GM12878 (cell line): ENCODE data around the gene KANSL3. TPM values are rescaled to one million over a fixed set of nuclear protein-coding genes. Genes with fewer than 3 reads are reported as not detected.

Experiments
- ATAC-seq: fragments of 200-7000 bp; cut with Tn5 transposase; 3 replicates; pipeline ENCODE4 v1.9.1; 2020; ENCODE audit warnings: mild to moderate bottlenecking, moderate library complexity
- BruUV-seq: library from RNA; stranded (reverse); fragments of 400-500 nt; replicated peaks from 2 replicates; lab custom pipeline; 2021; lab: Mats Ljungman, UMichigan
- CTCF ChIA-PET: fragments of 300-600 bp; sonication (Branson Sonifier 250); formaldehyde crosslinking; extraction: SDS; loops from one replicate; lab custom pipeline; 2021; ENCODE audit warnings: inconsistent platforms; lab: Yijun Ruan, JAX
- POLR2A ChIA-PET: fragments of 350-600 bp; formaldehyde crosslinking; extraction: SDS; loops from one replicate; lab custom pipeline; 2021; ENCODE audit warnings: inconsistent platforms; lab: Charles Lee
- RAD21 ChIA-PET: fragments of 300-600 bp; sonication (Branson Sonifier 250); formaldehyde crosslinking; loops from one replicate; lab custom pipeline; 2023; ENCODE audit warnings: antibody characterized with exemption; ENCODE audit not compliant: unreplicated experiment; lab: Charles Lee
- SMC1A ChIA-PET: fragments of 300-600 bp; sonication (Branson Sonifier 250); formaldehyde crosslinking; loops from one replicate; lab custom pipeline; 2023; ENCODE audit not compliant: unreplicated experiment, uncharacterized antibody; lab: Charles Lee
- DNase-seq: peaks from one replicate; pipeline ENCODE4 v3.0.0-alpha.2; 2011; ENCODE audit warnings: low read depth, low spot score
- FAIRE-seq: peaks from 3 replicates; lab custom pipeline; 2011; peaks lifted over from hg19 to GRCh38; lab: Jason Lieb, UNC
- H2AFZ ChIP-seq: 2 replicates; pipeline ENCODE4 v1.6.0; 2011; ENCODE audit warnings: low read depth, low read length, control low read depth; ENCODE audit not compliant: control insufficient read depth
- H3K27ac ChIP-seq: 2 replicates; pipeline ENCODE4 v1.5.1; 2011; ENCODE audit warnings: control low read depth; ENCODE audit not compliant: control insufficient read depth, insufficient read depth
- H3K27me3 ChIP-seq, 2 experiments: replicated peaks in 1 of 2; 2 replicates each; pipeline versions ENCODE4 v1.6.0 to v1.6.1; 2011; ENCODE audit warnings: low read length in 1 of 2; ENCODE audit not compliant: control insufficient read depth in 2 of 2, insufficient read depth in 2 of 2
- H3K36me3 ChIP-seq, 2 experiments: 2 replicates each; pipeline ENCODE4 v1.5.1; 2011; ENCODE audit warnings: low read length in 1 of 2; ENCODE audit not compliant: control insufficient read depth in 2 of 2, insufficient read depth in 2 of 2
- H3K4me1 ChIP-seq: 2 replicates; pipeline ENCODE4 v1.6.1; 2011; ENCODE audit warnings: mild to moderate bottlenecking, low read length, moderate library complexity, mixed read lengths; ENCODE audit not compliant: control insufficient read depth, insufficient read depth
- H3K4me2 ChIP-seq: 2 replicates; pipeline ENCODE4 v1.6.0; 2011; ENCODE audit warnings: control low read depth; ENCODE audit not compliant: control insufficient read depth, insufficient read depth
- H3K4me3 ChIP-seq: fragments of 200-600 bp; sonication (generic); 2 replicates; pipeline ENCODE4 v1.5.1; 2016
- H3K79me2 ChIP-seq: 2 replicates; pipeline ENCODE4 v1.6.0; 2011; ENCODE audit warnings: low read length; ENCODE audit not compliant: control insufficient read depth, insufficient read depth
- H3K9ac ChIP-seq: 2 replicates; pipeline ENCODE4 v1.8.0; 2011; ENCODE audit warnings: low read length, control low read depth, mixed read lengths; ENCODE audit not compliant: control insufficient read depth, insufficient read depth
- H3K9me3 ChIP-seq: replicated peaks from 3 replicates; pipeline ENCODE4 v1.5.1; 2011; ENCODE audit warnings: mild to moderate bottlenecking, low read length; ENCODE audit not compliant: control insufficient read depth, insufficient read depth
- H4K20me1 ChIP-seq: 2 replicates; pipeline ENCODE4 v1.6.0; 2011; ENCODE audit not compliant: control insufficient read depth, insufficient read depth
- ASH2L ChIP-seq: fragments of 300-600, 200-600 bp; sonication (generic); IDR thresholded peaks from 2 replicates; pipeline ENCODE4 v1.6.1; 2017; ENCODE audit warnings: low read depth, mild to moderate bottlenecking, borderline replicate concordance
- EP300 ChIP-seq, 2 experiments: fragments of 150-350 bp in 1 of 2; IDR thresholded peaks; 2 replicates each; pipeline ENCODE4 v1.6.1; 2011 to 2012; ENCODE audit warnings: low read depth in 2 of 2, low read length in 2 of 2, borderline replicate concordance in 1 of 2, improper control_type of control experiment in 1 of 2, inconsistent platforms in 1 of 2; ENCODE audit not compliant: control insufficient read depth in 1 of 2
- ETV6 ChIP-seq, 2 experiments: fragments of 450-650 bp in 1 of 2; IDR thresholded peaks in 1 of 2; conservative IDR thresholded peaks in 1 of 2; 2 replicates each; pipeline ENCODE4 v1.6.1; 2014; ENCODE audit warnings: antibody characterized with exemption in 1 of 2, borderline replicate concordance in 1 of 2, low read depth in 1 of 2, mild to moderate bottlenecking in 1 of 2, moderate library complexity in 1 of 2
- FOXM1 ChIP-seq: IDR thresholded peaks from 2 replicates; pipeline ENCODE4 v1.6.1; 2012; ENCODE audit warnings: low read depth, mild to moderate bottlenecking, inconsistent platforms, low read length, moderate library complexity
- HDGF ChIP-seq: fragments of 450-650 bp; IDR thresholded peaks from 2 replicates; pipeline ENCODE4 v1.6.1; 2016; ENCODE audit warnings: antibody characterized with exemption
- JUNB ChIP-seq: IDR thresholded peaks from 2 replicates; pipeline ENCODE4 v1.6.1; 2016; ENCODE audit warnings: antibody characterized with exemption, mild to moderate bottlenecking
- STAT3 ChIP-seq: IDR thresholded peaks from 2 replicates; pipeline ENCODE4 v1.6.1; 2011; ENCODE audit warnings: low read depth, low read length, improper control_type of control experiment
- YBX1 ChIP-seq: fragments of 450-650 bp; IDR thresholded peaks from 2 replicates; pipeline ENCODE4 v1.6.1; 2016; ENCODE audit warnings: antibody characterized with exemption
- WGBS: methylation state at CpG from one replicate; pipeline ENCODE4 v1.1.6; 2016; ENCODE audit warnings: low lambda C conversion rate; ENCODE audit not compliant: insufficient replicate concordance, insufficient coverage; ENCODE audit errors: missing lambda C conversion rate; 5-methylcytosine and 5-hydroxymethylcytosine counted together
- in situ Hi-C: fragments of 300-500 bp; cut with MboI; formaldehyde crosslinking; loops from 9 replicates; pipeline ENCODE4 v1.14.3; 2018; ENCODE audit warnings: mixed read lengths
- intact Hi-C: fragments of 100-400 bp; cut with micrococcal nuclease; formaldehyde crosslinking; loops from one replicate; pipeline ENCODE4 v1.14.2; 2022; ENCODE audit not compliant: unreplicated experiment
- polyA plus RNA-seq, 11 experiments: library from polyadenylated mRNA; depleted of rRNA in 4 of 11; unstranded in 6 of 11; stranded (reverse) in 5 of 11; fragments of >200 nt; fragmentation: Nextera tagmentation in 4 of 11; fragmentation: Illumina TruSeq in 1 of 11; extraction: Ambion mirVana in 4 of 11; extraction: Trizol in 1 of 11; gene quantifications; 1 replicate in 1 of 11; 2 replicates in 10 of 11; pipeline versions ENCODE4 v1.2.1 to v1.2.3, GENCODE V29; 2011 to 2016; ENCODE audit warnings: inconsistent platforms in 2 of 11, missing spikeins in 2 of 11, low read depth in 1 of 11
- total RNA-seq, 4 experiments: library from RNA; depleted of rRNA in 3 of 4; stranded (reverse); fragments of >200 nt in 3 of 4; fragmentation: Illumina TruSeq in 1 of 4; extraction: Trizol in 1 of 4; gene quantifications; 2 replicates each; pipeline versions ENCODE4 v1.2.1 to v1.2.3, GENCODE V29; 2013 to 2021
- TF ChIP-seq, protein P1 (sequence below): fragments of 450-650 bp; IDR thresholded peaks from 2 replicates; pipeline ENCODE4 v1.6.1; 2016; ENCODE audit warnings: mild to moderate bottlenecking, moderate library complexity, borderline replicate concordance
- TF ChIP-seq, protein P2 (sequence below): fragments of 150-350 bp; IDR thresholded peaks from 2 replicates; pipeline ENCODE4 v1.6.1; 2016; ENCODE audit warnings: low read depth, low read length
- TF ChIP-seq, protein P3 (sequence below): fragments of 450-650 bp; IDR thresholded peaks from 2 replicates; pipeline ENCODE4 v1.6.1; 2017; ENCODE audit warnings: borderline replicate concordance

The KANSL3 gene
- total and polyA plus RNA-seq, 10 of the 15 experiments (the other 5 are each of a cell fraction or from before 2014, with no cell fraction given) = 5.6 to 25.9 (median 16.7) TPM

DNA sequence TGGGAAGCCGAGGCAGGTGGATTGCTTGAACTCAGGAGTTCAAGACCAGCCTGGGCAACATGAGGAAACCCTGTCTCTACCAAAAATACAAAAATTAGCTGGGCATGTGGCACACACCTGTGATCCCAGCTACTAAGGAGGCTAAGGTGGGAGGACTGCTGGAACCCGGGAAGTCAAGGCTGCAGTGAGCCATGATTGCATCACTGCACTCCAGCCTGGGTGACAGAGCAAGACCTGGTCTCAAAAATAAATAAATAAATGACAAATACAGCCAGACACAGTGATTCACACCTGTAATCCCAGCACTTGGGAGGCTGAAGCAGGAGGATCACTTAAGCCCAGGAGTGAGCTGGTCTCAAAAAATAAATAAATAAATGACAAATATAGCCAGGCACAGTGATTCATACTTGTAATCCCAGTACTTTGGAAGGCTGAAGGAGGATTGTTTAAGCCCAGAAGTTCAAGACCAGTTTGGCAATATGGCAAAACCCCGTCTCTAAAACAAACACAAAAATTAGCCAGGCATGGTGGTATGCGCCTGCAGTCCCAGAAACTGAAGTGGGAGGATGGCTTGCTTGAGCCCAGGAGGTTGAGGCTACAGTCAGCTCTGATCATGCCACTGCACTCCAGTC is 6.2 kb downstream of the KANSL3 start:
- DNase-seq (no peak), ATAC-seq (no peak), FAIRE-seq (no peak)
- H3K79me2 ChIP-seq = peaks cover 19% of the 10 kb centered on the region
- no peaks in the 10 kb centered on the region; the same call in 1 of the 2 replicates for H3K4me1 ChIP-seq
- ChIA-PET SMC1A (interaction anchor here (0.8 kb wide), 1 partner anchor 18 kb away, joined by 3 read pairs; no protein-coding TSS in a partner anchor), RAD21 (interaction anchor here (0.7 kb wide), 1 partner anchor 26 kb away, joined by 3 read pairs; no protein-coding TSS in a partner anchor), POLR2A (no interaction called here), CTCF (interaction anchor here (0.5 to 1.0 kb wide), 3 partner anchors 8 to 375 kb away, joined by 3 read pairs; no protein-coding TSS in a partner anchor)
- no peak overlapping the region for H3K27ac ChIP-seq
- no peaks in the 10 kb centered on the region for H3K9me3 ChIP-seq
- no peak overlapping the region for H3K4me2 ChIP-seq
- BruUV-seq = no TSS peak
- H3K4me3 ChIP-seq = no peak overlapping the region
- no peaks in the 10 kb centered on the region for H4K20me1 ChIP-seq
- 92% methylated on average over 4 of the region's 4 CpGs for WGBS
- H3K9ac ChIP-seq = no peak overlapping the region
- in situ Hi-C loops (no loop called here), intact Hi-C loops (no loop called here)
- no peak overlapping the region for H2AFZ ChIP-seq
- no peaks in the 10 kb centered on the region for H3K27me3 ChIP-seq
- H3K36me3 ChIP-seq = peaks cover 4 to 33% of the 10 kb centered on the region in 2 experiments; a peak in 3 of 4 replicates
- TF ChIP-seq YBX1 (no peak), FOXM1 (no peak), HDGF (no peak), EP300 (IDR thresholded peaks at IDR 0.05; ENCODE audit: borderline replicate concordance in 1 of 2, control insufficient read depth in 1 of 2, low read depth in 2 of 2, low read length in 2 of 2) (no peak), STAT3 (no peak), JUNB (no peak), ETV6 (conservative IDR thresholded peaks at IDR 0.05 in 1 of 2, IDR thresholded peaks at IDR 0.05 in 1 of 2; ENCODE audit: borderline replicate concordance in 1 of 2, low read depth in 1 of 2) (no peak), ASH2L (no peak)
- TF ChIP-seq, protein P1, sequence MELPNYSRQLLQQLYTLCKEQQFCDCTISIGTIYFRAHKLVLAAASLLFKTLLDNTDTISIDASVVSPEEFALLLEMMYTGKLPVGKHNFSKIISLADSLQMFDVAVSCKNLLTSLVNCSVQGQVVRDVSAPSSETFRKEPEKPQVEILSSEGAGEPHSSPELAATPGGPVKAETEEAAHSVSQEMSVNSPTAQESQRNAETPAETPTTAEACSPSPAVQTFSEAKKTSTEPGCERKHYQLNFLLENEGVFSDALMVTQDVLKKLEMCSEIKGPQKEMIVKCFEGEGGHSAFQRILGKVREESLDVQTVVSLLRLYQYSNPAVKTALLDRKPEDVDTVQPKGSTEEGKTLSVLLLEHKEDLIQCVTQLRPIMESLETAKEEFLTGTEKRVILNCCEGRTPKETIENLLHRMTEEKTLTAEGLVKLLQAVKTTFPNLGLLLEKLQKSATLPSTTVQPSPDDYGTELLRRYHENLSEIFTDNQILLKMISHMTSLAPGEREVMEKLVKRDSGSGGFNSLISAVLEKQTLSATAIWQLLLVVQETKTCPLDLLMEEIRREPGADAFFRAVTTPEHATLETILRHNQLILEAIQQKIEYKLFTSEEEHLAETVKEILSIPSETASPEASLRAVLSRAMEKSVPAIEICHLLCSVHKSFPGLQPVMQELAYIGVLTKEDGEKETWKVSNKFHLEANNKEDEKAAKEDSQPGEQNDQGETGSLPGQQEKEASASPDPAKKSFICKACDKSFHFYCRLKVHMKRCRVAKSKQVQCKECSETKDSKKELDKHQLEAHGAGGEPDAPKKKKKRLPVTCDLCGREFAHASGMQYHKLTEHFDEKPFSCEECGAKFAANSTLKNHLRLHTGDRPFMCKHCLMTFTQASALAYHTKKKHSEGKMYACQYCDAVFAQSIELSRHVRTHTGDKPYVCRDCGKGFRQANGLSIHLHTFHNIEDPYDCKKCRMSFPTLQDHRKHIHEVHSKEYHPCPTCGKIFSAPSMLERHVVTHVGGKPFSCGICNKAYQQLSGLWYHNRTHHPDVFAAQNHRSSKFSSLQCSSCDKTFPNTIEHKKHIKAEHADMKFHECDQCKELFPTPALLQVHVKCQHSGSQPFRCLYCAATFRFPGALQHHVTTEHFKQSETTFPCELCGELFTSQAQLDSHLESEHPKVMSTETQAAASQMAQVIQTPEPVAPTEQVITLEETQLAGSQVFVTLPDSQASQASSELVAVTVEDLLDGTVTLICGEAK = no peak
- TF ChIP-seq, protein P2, sequence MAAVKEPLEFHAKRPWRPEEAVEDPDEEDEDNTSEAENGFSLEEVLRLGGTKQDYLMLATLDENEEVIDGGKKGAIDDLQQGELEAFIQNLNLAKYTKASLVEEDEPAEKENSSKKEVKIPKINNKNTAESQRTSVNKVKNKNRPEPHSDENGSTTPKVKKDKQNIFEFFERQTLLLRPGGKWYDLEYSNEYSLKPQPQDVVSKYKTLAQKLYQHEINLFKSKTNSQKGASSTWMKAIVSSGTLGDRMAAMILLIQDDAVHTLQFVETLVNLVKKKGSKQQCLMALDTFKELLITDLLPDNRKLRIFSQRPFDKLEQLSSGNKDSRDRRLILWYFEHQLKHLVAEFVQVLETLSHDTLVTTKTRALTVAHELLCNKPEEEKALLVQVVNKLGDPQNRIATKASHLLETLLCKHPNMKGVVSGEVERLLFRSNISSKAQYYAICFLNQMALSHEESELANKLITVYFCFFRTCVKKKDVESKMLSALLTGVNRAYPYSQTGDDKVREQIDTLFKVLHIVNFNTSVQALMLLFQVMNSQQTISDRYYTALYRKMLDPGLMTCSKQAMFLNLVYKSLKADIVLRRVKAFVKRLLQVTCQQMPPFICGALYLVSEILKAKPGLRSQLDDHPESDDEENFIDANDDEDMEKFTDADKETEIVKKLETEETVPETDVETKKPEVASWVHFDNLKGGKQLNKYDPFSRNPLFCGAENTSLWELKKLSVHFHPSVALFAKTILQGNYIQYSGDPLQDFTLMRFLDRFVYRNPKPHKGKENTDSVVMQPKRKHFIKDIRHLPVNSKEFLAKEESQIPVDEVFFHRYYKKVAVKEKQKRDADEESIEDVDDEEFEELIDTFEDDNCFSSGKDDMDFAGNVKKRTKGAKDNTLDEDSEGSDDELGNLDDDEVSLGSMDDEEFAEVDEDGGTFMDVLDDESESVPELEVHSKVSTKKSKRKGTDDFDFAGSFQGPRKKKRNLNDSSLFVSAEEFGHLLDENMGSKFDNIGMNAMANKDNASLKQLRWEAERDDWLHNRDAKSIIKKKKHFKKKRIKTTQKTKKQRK = no peak
- TF ChIP-seq, protein P3, sequence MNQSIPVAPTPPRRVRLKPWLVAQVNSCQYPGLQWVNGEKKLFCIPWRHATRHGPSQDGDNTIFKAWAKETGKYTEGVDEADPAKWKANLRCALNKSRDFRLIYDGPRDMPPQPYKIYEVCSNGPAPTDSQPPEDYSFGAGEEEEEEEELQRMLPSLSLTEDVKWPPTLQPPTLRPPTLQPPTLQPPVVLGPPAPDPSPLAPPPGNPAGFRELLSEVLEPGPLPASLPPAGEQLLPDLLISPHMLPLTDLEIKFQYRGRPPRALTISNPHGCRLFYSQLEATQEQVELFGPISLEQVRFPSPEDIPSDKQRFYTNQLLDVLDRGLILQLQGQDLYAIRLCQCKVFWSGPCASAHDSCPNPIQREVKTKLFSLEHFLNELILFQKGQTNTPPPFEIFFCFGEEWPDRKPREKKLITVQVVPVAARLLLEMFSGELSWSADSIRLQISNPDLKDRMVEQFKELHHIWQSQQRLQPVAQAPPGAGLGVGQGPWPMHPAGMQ = no peak
